ENCODE data around the gene MAP6.

Gene MAP6

DNA sequence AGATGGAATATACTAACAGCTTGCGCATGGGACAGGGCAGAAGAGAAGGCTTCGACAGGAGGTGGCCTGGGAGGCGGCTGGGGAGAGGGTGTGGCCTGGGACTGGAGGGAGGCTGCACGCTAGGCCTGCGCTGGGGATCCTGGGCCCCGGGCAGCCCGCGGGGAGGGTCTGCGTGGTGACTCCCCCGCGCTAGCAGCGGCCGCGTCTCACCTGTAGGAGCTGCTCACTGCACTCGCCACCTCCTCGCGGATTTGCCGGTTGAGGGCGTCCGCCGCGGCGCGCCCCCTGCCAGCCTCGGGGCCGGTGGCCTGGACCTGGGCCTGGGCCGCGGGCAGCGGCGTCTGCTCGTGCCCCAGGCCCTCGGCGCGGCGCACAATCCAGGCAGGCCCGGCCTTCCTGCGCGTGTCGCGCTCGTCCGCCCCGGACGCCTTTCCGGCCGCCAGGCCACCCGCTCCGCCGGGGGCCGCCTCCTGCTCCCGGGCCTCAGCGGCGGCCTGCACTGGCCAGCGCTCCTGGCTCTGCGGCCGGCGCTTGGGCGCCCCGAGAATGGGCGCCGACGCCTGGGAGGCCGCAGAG, 1.5 kb downstream of the MAP6 start:
- TF ChIP-seq CTCF (IDR thresholded peaks at IDR 0.05; ENCODE audit: low read depth, low read length) = no peak
- DNase-seq (ENCODE audit: low read depth in 2 of 2) = no peak
- peak overlapping the region; percentile 22 to 46 for H3K4me3 ChIP-seq (replicated peaks in 1 of 2; ENCODE audit: low read depth in 2 of 2, low read length in 2 of 2)

- no peak for DNase-seq (ENCODE audit: low read depth in 2 of 2)
- no peak for TF ChIP-seq CTCF (IDR thresholded peaks at IDR 0.05; ENCODE audit: low read depth, low read length)
- no peak overlapping the region for H3K4me3 ChIP-seq (replicated peaks in 1 of 2; ENCODE audit: low read depth in 2 of 2, low read length in 2 of 2)
Measured at GRCh38 chr11:75665990-75666389, 2.8 kb downstream of the MAP6 start.

- no peak overlapping the region for H3K4me3 ChIP-seq (replicated peaks in 1 of 2; ENCODE audit: low read depth in 2 of 2, low read length in 2 of 2)
- no peak for DNase-seq (ENCODE audit: low read depth in 2 of 2)
- TF ChIP-seq CTCF (IDR thresholded peaks at IDR 0.05; ENCODE audit: low read depth, low read length) = no peak
Measured at GRCh38 chr11:75665126-75665525, 3.7 kb downstream of the MAP6 start.

DNA sequence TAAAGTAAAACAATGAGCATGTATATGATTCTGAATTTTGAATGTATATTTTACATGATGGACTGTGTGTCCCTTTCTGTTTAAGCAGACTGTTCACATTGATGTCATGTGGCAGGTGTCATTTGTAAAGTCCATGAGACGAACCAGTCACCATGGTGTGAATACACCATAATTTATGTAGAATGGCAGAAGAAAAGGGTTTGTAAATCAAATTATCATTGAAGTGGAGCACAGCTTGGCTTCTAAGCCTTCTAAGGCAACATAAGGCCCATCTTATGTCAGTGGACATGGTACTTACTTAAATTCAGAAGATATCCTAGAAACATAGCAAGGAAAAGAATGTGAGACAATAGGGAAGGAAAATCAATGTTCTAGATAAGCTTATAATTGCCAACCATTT, 4.4 kb downstream of the MAP6 start:
- no peak overlapping the region for H3K4me3 ChIP-seq (replicated peaks in 1 of 2; ENCODE audit: low read depth in 2 of 2, low read length in 2 of 2)
- no peak for DNase-seq (ENCODE audit: low read depth in 2 of 2)
- TF ChIP-seq CTCF (IDR thresholded peaks at IDR 0.05; ENCODE audit: low read depth, low read length) = no peak

- no peak overlapping the region for H3K4me3 ChIP-seq (replicated peaks in 1 of 2; ENCODE audit: low read depth in 2 of 2, low read length in 2 of 2)
- DNase-seq (ENCODE audit: low read depth in 2 of 2) = no peak
- no peak for TF ChIP-seq CTCF (IDR thresholded peaks at IDR 0.05; ENCODE audit: low read depth, low read length)
Measured at GRCh38 chr11:75663808-75664207, 5.0 kb downstream of the MAP6 start.

DNA sequence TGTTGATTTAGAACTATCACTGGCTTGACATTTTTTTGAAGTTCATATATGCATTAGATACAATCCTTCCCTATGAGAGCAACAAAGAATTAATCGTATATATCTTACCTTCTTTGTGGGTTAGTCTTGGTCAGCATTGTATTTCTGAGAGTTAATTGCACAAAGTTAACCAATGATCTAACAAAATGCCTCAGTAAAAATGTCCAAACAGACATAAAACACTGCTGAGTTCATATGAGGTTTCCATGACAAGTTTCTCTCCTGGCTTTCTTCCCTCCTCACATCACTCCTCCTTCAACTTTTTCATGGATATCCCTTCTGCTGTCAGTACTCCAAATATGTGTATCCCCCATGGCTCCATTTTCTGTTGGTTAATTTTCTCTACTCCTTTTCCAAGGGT, 9.0 kb downstream of the MAP6 start:
- no peak for DNase-seq (ENCODE audit: low read depth in 2 of 2)
- TF ChIP-seq CTCF (IDR thresholded peaks at IDR 0.05; ENCODE audit: low read depth, low read length) = no peak
- no peak overlapping the region for H3K4me3 ChIP-seq (replicated peaks in 1 of 2; ENCODE audit: low read depth in 2 of 2, low read length in 2 of 2)

Data from cardiac fibroblast (primary cell).